ENCODE measurements around the gene SPAG7.

- TF ChIP-seq CTCF (IDR thresholded peaks at IDR 0.05 in 8 of 11, conservative IDR thresholded peaks at IDR 0.05 in 3 of 11) (no peak), POLR2A (IDR thresholded peaks at IDR 0.05) (no peak)
Observed at GRCh38 chr17:4944554-4945175, 23.0 kb downstream of the SPAG7 start.

All from spleen (tissue), 7 donors.